ENCODE measurements around the gene EIF4G3. TPM values are rescaled to one million over a fixed set of nuclear protein-coding genes. Genes with fewer than 3 reads are reported as not detected.

The EIF4G3 gene
- total RNA-seq, 2 donors from 2014 or later = 70.3 to 70.5 TPM

GRCh38 chr1:21077085-21077484 lies 99.6 kb downstream of the EIF4G3 start:
- no peaks in the 10 kb centered on the region for H3K9me3 ChIP-seq
- H3K4me3 ChIP-seq = no peak overlapping the region
- no peak overlapping the region for H3K27ac ChIP-seq
- no peaks in the 10 kb centered on the region for H3K4me1 ChIP-seq
- no peaks in the 10 kb centered on the region for H3K36me3 ChIP-seq
- no peak for TF ChIP-seq CTCF (IDR thresholded peaks at IDR 0.05)
- H3K9ac ChIP-seq (ENCODE audit: low read depth in 2 of 2, low read length in 2 of 2) = no peak overlapping the region
- no peaks in the 10 kb centered on the region for H3K27me3 ChIP-seq
- DNase-seq = no peak
- intact Hi-C loops (cut with DNase I) = no loop called here

GRCh38 chr1:21072721-21073120 lies 104.0 kb downstream of the EIF4G3 start:
- no peaks in the 10 kb centered on the region for H3K4me1 ChIP-seq
- no peaks in the 10 kb centered on the region for H3K27me3 ChIP-seq
- DNase-seq = no peak
- H3K9ac ChIP-seq (ENCODE audit: low read depth in 2 of 2, low read length in 2 of 2) = no peak overlapping the region
- intact Hi-C loops (cut with DNase I) = no loop called here
- H3K27ac ChIP-seq = no peak overlapping the region
- no peak overlapping the region for H3K4me3 ChIP-seq
- no peaks in the 10 kb centered on the region for H3K9me3 ChIP-seq
- no peak for TF ChIP-seq CTCF (IDR thresholded peaks at IDR 0.05)
- no peaks in the 10 kb centered on the region for H3K36me3 ChIP-seq

- H3K4me1 ChIP-seq = no peaks in the 10 kb centered on the region
- no peak for TF ChIP-seq CTCF (IDR thresholded peaks at IDR 0.05)
- intact Hi-C loops (cut with DNase I) = no loop called here
- H3K9ac ChIP-seq (ENCODE audit: low read depth in 2 of 2, low read length in 2 of 2) = no peak overlapping the region
- H3K9me3 ChIP-seq = no peaks in the 10 kb centered on the region
- no peaks in the 10 kb centered on the region for H3K27me3 ChIP-seq
- no peak for DNase-seq
- H3K27ac ChIP-seq = no peak overlapping the region
- no peaks in the 10 kb centered on the region for H3K36me3 ChIP-seq
- no peak overlapping the region for H3K4me3 ChIP-seq
Observed at GRCh38 chr1:21069549-21069948, 107.1 kb downstream of the EIF4G3 start.

- Histone ChIP-seq H3K4me1 (no peaks in the 10 kb centered on the region), H3K36me3 (no peaks in the 10 kb centered on the region), H3K9ac (ENCODE audit: low read depth in 2 of 2, low read length in 2 of 2) (no peak overlapping the region), H3K9me3 (no peaks in the 10 kb centered on the region), H3K4me3 (no peak overlapping the region), H3K27me3 (no peaks in the 10 kb centered on the region), H3K27ac (no peak overlapping the region)
- no peak for DNase-seq
- intact Hi-C loops (cut with DNase I) = no loop called here
- TF ChIP-seq CTCF (IDR thresholded peaks at IDR 0.05) = no peak
Observed at GRCh38 chr1:21068937-21069336, 107.8 kb downstream of the EIF4G3 start.

- no peak for TF ChIP-seq CTCF (IDR thresholded peaks at IDR 0.05)
- Histone ChIP-seq H3K27ac (no peak overlapping the region), H3K4me3 (no peak overlapping the region), H3K27me3 (no peaks in the 10 kb centered on the region), H3K36me3 (no peaks in the 10 kb centered on the region), H3K9ac (ENCODE audit: low read depth in 2 of 2, low read length in 2 of 2) (no peak overlapping the region), H3K9me3 (no peaks in the 10 kb centered on the region), H3K4me1 (no peaks in the 10 kb centered on the region)
- no peak for DNase-seq
- intact Hi-C loops (cut with DNase I) = no loop called here
Observed at GRCh38 chr1:21067551-21068227, 109.0 kb downstream of the EIF4G3 start.
